GM18861 (cell line): ENCODE results near the gene DNAAF1.

Experiments used
- ATAC-seq: cut with Tn5 transposase; IDR thresholded peaks from one replicate; pipeline ENCODE4 v1.9.1; 2021; ENCODE audit not compliant: unreplicated experiment

Gene DNAAF1

GRCh38 chr16:84121007-84121406 lies 24.1 kb upstream of the DNAAF1 start:
- no peak for ATAC-seq

GRCh38 chr16:84124257-84125073 lies 20.6 kb upstream of the DNAAF1 start:
- ATAC-seq: no peak

- ATAC-seq: no peak
These were observed 14.0 kb upstream of the DNAAF1 start for GRCh38 chr16:84131117-84131516.

- no peak for ATAC-seq
These were observed 12.4 kb upstream of the DNAAF1 start for GRCh38 chr16:84132527-84133285.

- no peak for ATAC-seq
These were observed 8.6 kb upstream of the DNAAF1 start for GRCh38 chr16:84136331-84137125.

- ATAC-seq: no peak
These were observed 7.8 kb upstream of the DNAAF1 start for GRCh38 chr16:84137287-84137686.

GRCh38 chr16:84137769-84138357 lies 7.2 kb upstream of the DNAAF1 start:
- no peak for ATAC-seq

GRCh38 chr16:84138500-84138823 lies 6.6 kb upstream of the DNAAF1 start:
- ATAC-seq: peak; percentile 6

GRCh38 chr16:84138824-84139627 lies 6.1 kb upstream of the DNAAF1 start:
- peak; percentile 77 for ATAC-seq

GRCh38 chr16:84139628-84140258 lies 5.4 kb upstream of the DNAAF1 start:
- ATAC-seq: no peak

- ATAC-seq: no peak
These were observed 3.9 kb upstream of the DNAAF1 start for GRCh38 chr16:84141143-84141670.

- no peak for ATAC-seq
These were observed 2.0 kb upstream of the DNAAF1 start for GRCh38 chr16:84143081-84143480.

- no peak for ATAC-seq
These were observed 1.3 kb upstream of the DNAAF1 start for GRCh38 chr16:84143784-84144199.

GRCh38 chr16:84144209-84144858 lies 774 bp upstream of the DNAAF1 start:
- ATAC-seq: no peak

- ATAC-seq: no peak
These were observed 5.8 kb downstream of the DNAAF1 start for GRCh38 chr16:84150926-84151325.

- no peak for ATAC-seq
These were observed 8.6 kb downstream of the DNAAF1 start for GRCh38 chr16:84153660-84154214.

- no peak for ATAC-seq
These were observed 10.1 kb downstream of the DNAAF1 start for GRCh38 chr16:84155226-84155625.

- no peak for ATAC-seq
These were observed 10.7 kb downstream of the DNAAF1 start for GRCh38 chr16:84155771-84156170.

- no peak for ATAC-seq
These were observed 11.3 kb downstream of the DNAAF1 start for GRCh38 chr16:84156342-84156784.
